NCI-H510A (cell line): ENCODE measurements around the gene CKS1B.

Source experiments
- DNase-seq: peaks from one replicate; lab custom pipeline; 2025; lab: John Stamatoyannopoulos, UW

CKS1B gene

DNA sequence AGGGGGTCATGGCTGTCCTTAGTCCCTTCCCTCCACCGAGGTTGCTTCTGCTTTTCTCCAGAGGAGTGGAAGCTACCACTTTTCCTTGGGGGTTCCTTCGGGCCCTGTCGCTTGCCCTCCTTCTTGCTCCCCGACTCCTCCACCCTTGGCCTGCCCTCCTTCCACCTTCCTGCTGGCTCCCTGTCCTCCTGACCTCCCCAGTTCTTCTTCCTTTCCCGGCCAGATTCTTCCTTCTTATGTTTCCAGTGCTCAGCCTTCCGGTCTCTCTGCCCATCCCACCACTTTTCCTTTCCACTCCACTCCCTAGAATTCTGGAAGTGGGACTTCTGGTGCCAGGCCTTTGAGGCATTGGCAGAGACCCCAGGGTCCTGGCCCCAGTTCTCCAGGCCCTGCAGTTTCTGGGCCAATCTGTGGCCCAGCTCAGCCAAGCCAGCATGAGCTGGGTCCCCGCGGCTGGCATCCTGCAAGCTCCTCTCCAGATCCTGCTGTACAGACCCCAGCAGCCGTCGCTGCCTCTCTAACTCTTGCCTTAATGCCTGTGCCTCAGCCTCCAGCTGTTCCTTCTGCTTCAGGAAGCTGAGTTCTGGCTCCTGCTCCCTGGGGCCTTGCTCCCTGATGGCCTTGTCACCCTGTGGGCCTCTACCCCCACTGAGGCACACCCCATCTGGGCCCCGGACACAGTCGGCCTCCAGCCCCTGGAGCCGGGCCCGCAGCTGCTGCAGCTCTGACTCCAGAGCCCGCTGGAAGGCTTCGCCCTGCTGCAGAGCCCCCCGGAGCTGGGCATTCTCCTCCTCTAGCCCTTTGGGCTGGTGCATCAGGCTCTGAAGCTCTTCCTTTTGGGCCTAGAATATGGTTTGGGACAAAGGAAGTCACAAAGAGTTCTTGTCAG lies 28.3 kb upstream of the CKS1B start:
- no peak for DNase-seq

GRCh38 chr1:154948079-154948478 lies 26.4 kb upstream of the CKS1B start:
- no peak for DNase-seq

GRCh38 chr1:154951901-154952657 lies 22.4 kb upstream of the CKS1B start:
- DNase-seq = no peak

DNA sequence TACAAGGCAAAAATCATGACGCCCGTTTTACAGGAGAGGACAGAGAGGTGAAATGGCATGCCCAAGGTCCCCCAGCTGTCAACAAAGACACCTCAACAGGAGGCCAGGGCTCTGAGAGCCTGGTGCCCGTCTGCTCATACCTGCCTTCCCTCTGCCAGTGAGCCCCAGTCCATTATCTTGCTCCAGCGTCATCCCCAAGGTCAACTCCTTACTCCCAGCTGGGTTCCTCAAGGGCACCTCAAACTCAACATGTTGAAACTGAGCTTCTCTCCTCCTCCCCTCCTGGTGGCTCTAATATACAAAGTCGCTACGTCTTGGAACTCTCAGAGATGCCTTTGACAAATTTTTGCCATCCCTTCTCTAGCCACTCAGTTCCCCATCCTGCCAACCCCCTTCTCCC lies 21.8 kb upstream of the CKS1B start:
- DNase-seq = no peak

DNA sequence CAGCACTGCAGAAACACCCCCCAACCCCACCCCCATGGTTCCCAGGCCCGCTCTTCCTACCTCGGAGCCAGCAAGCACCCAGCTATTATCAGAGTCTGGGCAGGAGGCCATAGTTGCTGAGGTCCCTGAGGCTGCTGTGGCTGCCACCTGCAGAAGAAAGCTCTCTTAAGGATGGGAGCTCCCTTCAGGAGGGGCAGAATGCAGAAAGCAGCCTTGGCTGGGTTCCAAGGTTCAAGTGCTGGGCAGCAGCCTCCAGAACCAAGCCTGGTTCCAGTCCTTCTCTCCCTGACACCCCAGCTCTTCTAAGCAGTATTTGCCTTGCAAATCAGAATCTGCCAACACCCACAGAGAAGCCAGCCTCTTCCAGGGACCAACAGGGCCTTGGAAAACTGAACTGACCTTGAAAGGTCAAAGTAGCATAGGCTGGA lies 20.9 kb upstream of the CKS1B start:
- DNase-seq = no peak

DNA sequence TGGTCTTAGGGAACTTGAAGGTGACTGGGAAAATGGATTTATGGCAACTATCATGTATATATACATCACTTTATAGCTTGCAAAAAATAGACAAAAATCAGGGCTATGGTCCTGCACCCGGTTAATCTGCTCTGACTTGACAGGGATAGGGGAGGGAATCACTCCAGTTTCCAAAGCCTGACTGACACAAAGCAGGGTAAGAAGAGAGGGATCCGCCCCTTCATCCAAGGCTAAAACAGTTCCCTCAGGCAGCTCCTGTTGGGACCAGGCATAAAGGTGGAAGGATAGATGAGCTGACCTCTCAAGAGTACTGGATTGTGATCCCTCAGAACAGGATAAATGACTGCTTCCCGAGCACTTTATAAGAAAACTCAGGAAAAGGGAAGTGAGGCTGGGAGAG lies 19.9 kb upstream of the CKS1B start:
- DNase-seq = no peak

DNA sequence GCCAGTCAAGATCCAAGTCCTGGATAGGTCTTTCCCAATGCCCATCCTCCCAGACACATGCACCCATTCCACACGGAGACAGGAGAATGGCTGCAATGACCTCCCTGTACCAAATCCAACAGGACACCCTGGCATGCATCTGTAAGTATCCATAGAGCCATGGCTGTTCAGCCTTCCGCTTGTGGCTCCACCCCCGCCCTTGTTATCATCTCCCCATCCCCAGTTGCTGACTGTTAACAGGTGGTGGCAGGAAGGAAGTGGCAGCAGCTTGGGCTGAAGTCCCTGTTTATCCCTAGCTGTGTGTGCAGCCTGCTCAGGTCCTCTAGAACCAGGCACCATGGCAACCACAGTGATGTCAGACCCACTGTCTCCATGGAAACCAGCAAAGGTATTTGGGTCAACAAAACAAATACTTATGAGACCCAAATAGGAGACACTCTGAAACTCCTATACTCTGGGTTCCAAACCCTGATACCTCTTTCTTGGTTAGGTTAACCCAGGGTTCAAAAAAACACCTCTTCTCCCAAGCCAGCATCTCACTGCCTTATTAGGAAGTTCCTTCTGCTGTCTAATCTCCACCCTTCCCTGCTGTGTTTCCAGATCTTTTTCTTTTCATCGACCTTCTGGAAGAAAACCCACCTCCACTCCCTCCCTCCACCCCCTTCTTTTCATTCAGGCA lies 19.3 kb upstream of the CKS1B start:
- DNase-seq = peak; percentile 73

DNA sequence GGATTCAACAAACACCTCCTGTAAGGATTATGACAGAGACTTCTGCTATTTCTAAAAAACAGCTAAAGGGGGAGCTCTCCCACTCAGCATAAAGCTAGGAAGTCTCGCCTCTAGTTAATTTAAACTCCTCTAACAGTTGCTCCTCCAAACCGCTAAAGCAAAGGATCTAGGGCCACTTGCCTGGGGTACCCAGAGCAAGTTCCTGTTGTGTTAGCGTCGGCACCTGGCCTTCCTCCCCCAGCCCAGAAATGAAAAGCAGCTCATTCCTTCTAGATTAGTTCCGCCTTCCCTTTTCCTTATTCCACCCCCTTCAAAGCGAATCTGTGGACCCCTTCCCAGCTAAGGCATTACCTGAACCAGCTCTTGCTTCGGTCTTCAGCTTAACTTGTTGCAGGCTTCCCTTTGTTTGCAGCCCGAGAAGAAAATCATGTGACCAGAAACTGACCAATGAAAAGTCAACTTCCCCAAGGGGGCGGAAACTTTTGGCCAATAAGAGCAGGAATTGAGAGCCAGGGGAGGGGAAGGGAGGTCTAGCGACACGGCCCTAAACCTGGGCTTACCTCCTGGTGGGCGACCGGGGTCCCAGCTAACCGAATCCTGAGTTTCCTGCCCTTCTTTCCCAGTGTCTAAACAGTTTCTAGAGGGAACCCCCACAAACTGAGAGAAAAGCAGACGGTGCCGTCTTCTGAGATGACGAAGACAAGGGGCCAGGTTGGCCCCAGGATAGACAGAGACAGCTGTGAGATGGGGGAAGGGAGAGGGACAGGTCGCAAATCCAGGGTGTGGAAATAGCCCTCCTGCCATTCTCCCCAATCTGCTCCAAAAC lies 18.6 kb upstream of the CKS1B start, which contains the start of gene PBXIP1:
Gene PBXIP1 (minus strand): TSS at position 382 of the 826 bp plus-strand sequence. CDS start 2,378 bp downstream, outside the sequence.
- peak; percentile 73 for DNase-seq

DNA sequence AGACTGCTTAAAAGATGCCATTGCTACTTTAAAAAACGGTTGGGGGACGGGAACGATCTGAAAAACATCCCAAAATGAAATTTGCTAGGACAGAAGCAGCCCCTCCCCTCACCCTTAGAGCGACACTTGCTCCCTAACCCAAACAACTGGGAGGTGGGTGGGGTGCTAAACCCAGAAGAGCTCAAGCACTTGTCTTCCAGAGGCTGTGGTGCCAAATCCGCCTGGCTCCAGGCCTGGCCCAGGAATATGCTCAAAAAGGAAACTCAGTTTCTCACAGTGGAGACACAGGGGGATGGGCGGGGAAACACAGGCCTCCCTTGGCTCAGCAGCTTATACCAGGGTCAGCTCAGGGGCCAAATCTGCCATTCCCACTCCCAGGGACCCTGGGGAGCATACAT lies 17.9 kb upstream of the CKS1B start:
- no peak for DNase-seq

DNA sequence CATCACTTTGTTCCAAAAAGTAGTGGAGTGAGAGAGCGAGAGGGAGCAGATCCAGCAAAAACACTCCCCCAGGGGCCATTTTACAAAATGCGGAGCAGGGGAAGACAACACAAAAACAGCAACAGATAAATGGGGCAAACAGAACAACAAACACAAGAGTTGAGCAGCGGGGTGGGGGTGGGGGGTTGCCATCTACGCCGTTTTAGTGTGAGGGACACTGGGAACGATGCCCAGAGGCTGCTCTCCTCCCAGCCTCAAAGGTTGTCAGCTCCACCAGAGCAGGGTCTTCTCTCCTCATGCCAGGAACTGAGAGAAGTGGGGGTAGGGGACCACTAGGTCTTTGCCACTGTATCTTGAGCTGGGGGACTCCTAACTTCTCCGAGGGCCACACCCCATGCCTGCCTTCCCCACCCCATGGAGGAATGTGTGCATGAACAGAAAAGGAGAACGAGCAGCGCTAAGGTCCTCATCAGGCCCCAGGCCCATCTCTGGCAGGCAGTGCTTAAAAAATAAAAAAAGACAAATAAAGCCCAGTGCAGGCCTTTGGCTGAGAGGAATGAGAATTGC lies 17.3 kb upstream of the CKS1B start:
- no peak for DNase-seq

- no peak for DNase-seq
Observed at GRCh38 chr1:154958036-154958435, 16.4 kb upstream of the CKS1B start.

DNA sequence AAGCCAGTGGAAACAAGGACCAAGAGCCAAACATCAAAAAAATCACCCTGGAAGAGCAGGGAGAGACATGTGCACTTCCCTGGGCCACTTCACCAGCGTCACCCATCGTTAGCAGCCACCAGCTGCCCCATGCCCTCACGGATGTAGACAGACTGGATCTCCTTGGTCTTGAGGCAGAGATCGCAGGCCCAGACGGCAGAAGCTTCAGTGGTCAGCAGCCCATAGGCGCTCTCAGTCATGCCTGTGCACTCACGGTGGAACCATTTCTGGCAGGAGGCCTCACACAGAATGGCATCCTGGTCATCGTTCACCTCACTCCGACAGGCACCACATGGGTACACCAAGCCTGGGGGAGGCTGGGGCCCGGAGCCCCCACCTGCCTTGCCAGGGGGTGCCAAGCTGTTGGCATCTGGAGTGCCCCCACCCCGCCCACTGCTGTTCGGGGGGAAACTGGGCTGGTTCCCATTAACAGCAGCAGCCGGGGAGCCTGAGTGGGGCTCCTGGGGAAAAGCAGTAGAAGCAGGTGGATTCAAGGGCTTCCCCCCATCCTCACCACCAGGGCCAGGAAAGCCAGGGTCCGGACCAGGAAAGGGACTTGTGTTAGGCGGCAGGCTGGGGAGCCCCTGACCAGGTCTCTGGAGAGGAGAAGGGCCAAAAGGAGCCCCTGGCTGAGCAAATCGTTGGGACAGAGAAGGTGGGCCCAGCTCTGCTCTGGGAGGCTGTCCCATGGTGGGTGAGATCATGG lies 15.6 kb upstream of the CKS1B start:
- no peak for DNase-seq

- DNase-seq = no peak
Observed at GRCh38 chr1:154959426-154959780, 15.1 kb upstream of the CKS1B start.

GRCh38 chr1:154960446-154961136 lies 13.9 kb upstream of the CKS1B start:
- no peak for DNase-seq

DNA sequence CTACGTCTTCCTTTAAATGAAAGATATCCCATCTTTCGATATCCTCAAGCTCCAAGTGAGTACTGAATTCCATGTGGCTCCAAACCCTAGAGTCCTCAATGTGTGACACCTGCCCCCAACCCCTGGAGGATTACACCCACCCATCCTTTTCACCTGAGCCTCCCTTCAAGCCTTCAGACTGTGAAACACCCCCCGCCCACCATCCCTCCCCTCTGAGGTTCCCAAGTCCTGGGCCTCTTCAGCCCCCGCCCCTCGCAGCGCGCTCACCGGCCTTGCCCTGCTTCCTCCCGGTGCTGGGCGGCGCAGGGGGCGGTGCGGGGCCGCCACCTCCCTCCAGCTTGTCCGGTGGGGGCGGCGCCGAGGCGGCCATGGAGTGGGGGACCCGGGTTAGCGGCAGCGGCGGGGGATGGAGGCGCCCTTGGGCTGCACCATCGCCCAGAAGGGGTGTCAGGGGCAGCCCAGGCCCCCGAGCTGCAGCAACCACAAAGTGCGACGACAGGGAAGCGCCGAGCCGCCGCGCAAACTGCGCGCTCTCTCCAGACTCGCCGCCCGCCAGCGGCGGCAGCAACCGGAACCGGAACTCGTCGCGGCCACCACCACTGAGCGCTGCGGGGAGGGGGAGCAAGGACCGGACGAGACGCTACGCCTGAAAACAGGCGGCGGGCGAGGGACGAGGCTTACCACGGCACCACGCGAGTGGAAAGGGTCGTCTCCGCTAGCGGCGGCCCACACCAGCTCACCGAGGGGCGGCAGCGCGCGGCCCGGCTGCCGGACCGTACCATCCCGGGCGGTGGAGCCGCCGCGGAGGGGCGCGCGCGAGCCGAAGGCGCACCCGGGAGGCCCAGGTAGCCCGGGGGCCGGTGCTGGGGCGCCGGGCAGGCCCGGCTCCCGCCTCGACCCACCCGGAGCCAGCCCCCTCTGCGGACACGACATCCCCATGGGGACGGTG lies 13.0 kb upstream of the CKS1B start, which contains the start of gene PYGO2:
Gene PYGO2 (minus strand): TSS at position 576 of the 949 bp plus-strand sequence. CDS start 206 bp downstream, at position 370.
- peak; percentile 74 for DNase-seq

GRCh38 chr1:154962156-154962749 lies 12.2 kb upstream of the CKS1B start:
- DNase-seq = no peak

- no peak for DNase-seq
Observed at GRCh38 chr1:154962795-154963330, 11.6 kb upstream of the CKS1B start.

DNA sequence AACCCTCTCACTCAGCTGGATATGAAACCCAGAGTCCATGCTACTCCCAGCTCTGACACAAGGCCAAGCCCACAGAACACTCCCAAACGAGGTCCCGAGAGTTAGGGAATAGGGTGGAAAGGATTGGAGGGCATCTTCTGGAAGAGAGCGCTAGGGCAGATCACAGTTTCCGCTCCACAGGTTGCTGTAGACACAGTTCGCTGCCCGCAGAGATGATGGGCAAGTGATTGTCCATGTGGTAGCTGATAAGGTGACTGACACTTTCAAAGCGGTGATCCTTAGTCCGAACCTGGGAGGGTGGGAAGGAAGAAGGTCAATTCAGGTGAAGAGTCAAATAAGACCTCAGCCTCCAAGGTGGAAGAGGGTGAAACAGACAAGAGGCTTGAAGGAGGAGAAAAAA lies 10.8 kb upstream of the CKS1B start:
- DNase-seq = no peak
